ENCODE results near the gene RAX. TPM values are rescaled to one million over a fixed set of nuclear protein-coding genes. Genes with fewer than 3 reads are reported as not detected.

RAX gene
- total and polyA plus RNA-seq, 10 of the 15 experiments (the other 5 are each of a cell fraction or from before 2014, with no cell fraction given) = not detected

DNA sequence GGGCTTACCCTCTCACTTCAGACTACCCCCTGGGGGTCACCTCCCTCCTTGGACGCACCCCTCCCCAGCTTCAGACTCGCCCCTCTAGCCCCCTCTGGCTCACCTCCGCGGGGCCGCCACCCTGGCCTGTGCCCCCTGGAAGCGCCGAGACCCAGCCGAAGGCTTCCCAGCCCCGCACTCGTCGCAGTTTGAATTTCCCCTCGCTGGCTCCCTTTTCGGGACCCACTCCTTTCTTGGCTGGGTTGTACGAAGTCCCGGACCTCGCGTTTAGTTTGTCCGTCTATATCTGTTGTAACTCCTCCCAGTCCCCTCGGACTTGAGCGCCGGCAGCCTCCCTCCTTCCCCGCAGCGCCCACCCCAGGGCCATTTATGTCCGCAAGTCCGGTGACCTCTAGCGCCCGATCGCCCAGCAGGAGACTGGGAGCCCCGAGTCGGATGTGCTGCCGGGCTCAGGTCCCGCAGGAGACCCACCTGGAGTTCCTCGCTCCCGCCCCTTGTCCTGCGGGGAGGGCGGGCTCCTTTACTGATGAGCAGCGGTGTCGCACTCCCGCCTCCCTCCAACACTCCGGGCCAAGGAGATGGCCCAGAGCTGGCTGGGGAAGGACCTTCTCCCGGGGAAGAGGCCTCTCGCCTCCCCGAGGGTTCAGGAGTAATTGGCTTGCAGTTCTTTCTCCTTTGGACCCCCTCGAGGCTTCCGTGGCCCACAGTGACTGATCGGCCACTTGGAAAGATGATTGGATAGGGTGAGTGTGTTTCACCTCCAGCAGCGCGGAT, 692 bp upstream of the RAX start:
- H3K4me1 ChIP-seq (ENCODE audit: control insufficient read depth, insufficient read depth, low read length) = no peaks in the 10 kb centered on the region
- POLR2A ChIA-PET = no interaction called here
- RAD21 ChIA-PET (ENCODE audit: unreplicated experiment) = no interaction called here
- DNase-seq (ENCODE audit: low read depth, low spot score) (no peak), FAIRE-seq (no peak), ATAC-seq (no peak)
- no peak overlapping the region for H3K4me3 ChIP-seq
- peaks cover 21 to 40% of the 10 kb centered on the region in 2 experiments for H3K27me3 ChIP-seq (replicated peaks in 1 of 2; ENCODE audit: control insufficient read depth in 2 of 2, insufficient read depth in 2 of 2, low read length in 1 of 2)
- no peak overlapping the region for H3K27ac ChIP-seq (ENCODE audit: control insufficient read depth, insufficient read depth)
- BruUV-seq (replicated peaks) = no TSS peak
- no peaks in the 10 kb centered on the region for H3K79me2 ChIP-seq (ENCODE audit: control insufficient read depth, insufficient read depth, low read length)
- in situ Hi-C loops (cut with MboI) = no loop called here
- no peak overlapping the region for H3K9ac ChIP-seq (ENCODE audit: control insufficient read depth, insufficient read depth, low read length)
- TF ChIP-seq IKZF1 (conservative IDR thresholded peaks at IDR 0.05) = no peak
- TF ChIP-seq FOS (IDR thresholded peaks at IDR 0.05; ENCODE audit: borderline replicate concordance, extremely low read depth, insufficient read length) = no peak
- TF ChIP-seq ZBED1 (IDR thresholded peaks at IDR 0.05; ENCODE audit: borderline replicate concordance) = no peak
- TF ChIP-seq ASH2L (IDR thresholded peaks at IDR 0.05; ENCODE audit: borderline replicate concordance, low read depth) = no peak
- no peak for TF ChIP-seq ZNF274 (IDR thresholded peaks at IDR 0.05; ENCODE audit: insufficient read depth, insufficient read length)
- TF ChIP-seq CHD1 (IDR thresholded peaks at IDR 0.05; ENCODE audit: low read depth, low read length) = no peak
- TF ChIP-seq EZH2 (IDR thresholded peaks at IDR 0.05; ENCODE audit: borderline replicate concordance, control insufficient read depth, low read depth, low read length) = no peak
- TF ChIP-seq ZNF384 (IDR thresholded peaks at IDR 0.05; ENCODE audit: borderline replicate concordance, low read depth, low read length) = no peak
- no peak for TF ChIP-seq RELA (IDR thresholded peaks at IDR 0.05; ENCODE audit: borderline replicate concordance, partially characterized antibody)
- H3K9me3 ChIP-seq (replicated peaks; ENCODE audit: control insufficient read depth, insufficient read depth, low read length) = no peaks in the 10 kb centered on the region; the same call in 2 of the 3 replicates
- no peaks in the 10 kb centered on the region for H4K20me1 ChIP-seq (ENCODE audit: control insufficient read depth, insufficient read depth)
- 43% methylated on average over 47 of the region's 48 CpGs for WGBS (ENCODE audit: insufficient coverage, insufficient replicate concordance, low lambda C conversion rate, missing lambda C conversion rate)
- SMC1A ChIA-PET (ENCODE audit: uncharacterized antibody, unreplicated experiment) = no interaction called here
- no peak overlapping the region for H2AFZ ChIP-seq (ENCODE audit: control insufficient read depth, low read depth, low read length)
- H3K4me2 ChIP-seq (ENCODE audit: control insufficient read depth, insufficient read depth) = no peak overlapping the region
- intact Hi-C loops (cut with micrococcal nuclease; ENCODE audit: unreplicated experiment) = no loop called here
- CTCF ChIA-PET = no interaction called here
- no peaks in the 10 kb centered on the region for H3K36me3 ChIP-seq (ENCODE audit: control insufficient read depth in 2 of 2, insufficient read depth in 2 of 2, low read length in 1 of 2)
